PFSK-1 (cell line): Measurements from ENCODE around the gene GPC3.

ENCODE experiments used
- POLR2AphosphoS5 ChIP-seq: IDR thresholded peaks from 2 replicates; pipeline ENCODE4 v1.6.1; 2012; ENCODE audit warnings: low read depth, mild to moderate bottlenecking, control low read depth, low read length, moderate library complexity
- TAF1 ChIP-seq: IDR thresholded peaks from 2 replicates; pipeline ENCODE4 v1.6.1; 2012; ENCODE audit warnings: low read length, control low read depth, borderline replicate concordance; ENCODE audit not compliant: insufficient read depth
- TF ChIP-seq, protein P1 (sequence below), 2 experiments: IDR thresholded peaks; 2 replicates each; pipeline versions ENCODE4 v1.6.1 to v1.8.0; 2011 to 2012; ENCODE audit warnings: low read depth in 2 of 2, low read length in 2 of 2, control low read depth in 1 of 2, inconsistent platforms in 1 of 2, mild to moderate bottlenecking in 1 of 2, moderate library complexity in 1 of 2; ENCODE audit not compliant: insufficient read depth in 1 of 2

DNA sequence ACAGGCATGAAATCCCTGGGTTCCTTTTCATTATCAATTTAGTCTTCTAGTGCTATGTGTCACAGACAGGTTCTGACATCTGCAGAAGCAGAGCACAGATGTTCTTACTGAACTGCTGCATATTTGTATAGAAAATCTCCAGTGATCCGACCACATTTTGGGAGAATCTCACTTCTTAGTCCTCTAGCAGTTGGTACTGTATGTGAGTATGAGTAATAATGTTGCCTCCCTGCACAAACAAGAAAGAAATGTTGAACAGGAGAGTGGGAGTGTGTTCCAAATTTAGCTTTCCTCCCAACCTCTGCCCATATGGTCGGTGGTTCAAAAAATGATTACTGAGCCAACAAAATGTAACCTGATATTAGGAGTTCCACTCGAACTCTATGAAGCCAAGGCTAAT, 404.8 kb downstream of the GPC3 start:
- TF ChIP-seq, protein P1, sequence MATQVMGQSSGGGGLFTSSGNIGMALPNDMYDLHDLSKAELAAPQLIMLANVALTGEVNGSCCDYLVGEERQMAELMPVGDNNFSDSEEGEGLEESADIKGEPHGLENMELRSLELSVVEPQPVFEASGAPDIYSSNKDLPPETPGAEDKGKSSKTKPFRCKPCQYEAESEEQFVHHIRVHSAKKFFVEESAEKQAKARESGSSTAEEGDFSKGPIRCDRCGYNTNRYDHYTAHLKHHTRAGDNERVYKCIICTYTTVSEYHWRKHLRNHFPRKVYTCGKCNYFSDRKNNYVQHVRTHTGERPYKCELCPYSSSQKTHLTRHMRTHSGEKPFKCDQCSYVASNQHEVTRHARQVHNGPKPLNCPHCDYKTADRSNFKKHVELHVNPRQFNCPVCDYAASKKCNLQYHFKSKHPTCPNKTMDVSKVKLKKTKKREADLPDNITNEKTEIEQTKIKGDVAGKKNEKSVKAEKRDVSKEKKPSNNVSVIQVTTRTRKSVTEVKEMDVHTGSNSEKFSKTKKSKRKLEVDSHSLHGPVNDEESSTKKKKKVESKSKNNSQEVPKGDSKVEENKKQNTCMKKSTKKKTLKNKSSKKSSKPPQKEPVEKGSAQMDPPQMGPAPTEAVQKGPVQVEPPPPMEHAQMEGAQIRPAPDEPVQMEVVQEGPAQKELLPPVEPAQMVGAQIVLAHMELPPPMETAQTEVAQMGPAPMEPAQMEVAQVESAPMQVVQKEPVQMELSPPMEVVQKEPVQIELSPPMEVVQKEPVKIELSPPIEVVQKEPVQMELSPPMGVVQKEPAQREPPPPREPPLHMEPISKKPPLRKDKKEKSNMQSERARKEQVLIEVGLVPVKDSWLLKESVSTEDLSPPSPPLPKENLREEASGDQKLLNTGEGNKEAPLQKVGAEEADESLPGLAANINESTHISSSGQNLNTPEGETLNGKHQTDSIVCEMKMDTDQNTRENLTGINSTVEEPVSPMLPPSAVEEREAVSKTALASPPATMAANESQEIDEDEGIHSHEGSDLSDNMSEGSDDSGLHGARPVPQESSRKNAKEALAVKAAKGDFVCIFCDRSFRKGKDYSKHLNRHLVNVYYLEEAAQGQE (IDR thresholded peaks at IDR 0.05; ENCODE audit: insufficient read depth in 1 of 2, low read depth in 2 of 2, low read length in 2 of 2), result no peak
- TF ChIP-seq POLR2AphosphoS5, result no peak
- no peak for TF ChIP-seq TAF1
